Thymus (tissue), 11 donors: Measurements from ENCODE around the gene ZMAT5. TPM values are rescaled to one million over a fixed set of nuclear protein-coding genes. Genes with fewer than 3 reads are reported as not detected.
"Not testable (repeated sequence)": the region's sequence is repeated elsewhere in the genome, so short reads cannot be mapped to it uniquely, and the experiment has no call there.

Experiments
- DNase-seq, 9 donors: peaks; one replicate each; pipeline ENCODE4 v3.0.0-alpha.2; 2013; ENCODE audit warnings: low spot score in 9 of 9, low read depth in 6 of 9, missing footprints in 1 of 9
- H3K27ac ChIP-seq, 2 donors: one replicate each; pipeline ENCODE4 v1.5.1; 2013; ENCODE audit warnings: control low read depth in 1 of 2, low read depth in 1 of 2, low read length in 1 of 2, mild to moderate bottlenecking in 1 of 2, moderate library complexity in 1 of 2
- H3K27me3 ChIP-seq, 2 donors: one replicate each; pipeline ENCODE4 v1.5.1; 2013; ENCODE audit warnings: low read length in 1 of 2; ENCODE audit not compliant: control insufficient read depth in 2 of 2, insufficient read depth in 1 of 2
- H3K36me3 ChIP-seq, 2 donors: one replicate each; pipeline ENCODE4 v1.5.1; 2013; ENCODE audit warnings: low read length in 1 of 2, mild to moderate bottlenecking in 1 of 2, moderate library complexity in 1 of 2; ENCODE audit not compliant: control insufficient read depth in 2 of 2, insufficient read depth in 2 of 2
- H3K4me1 ChIP-seq, 2 donors: one replicate each; pipeline ENCODE4 v1.5.1; 2013; ENCODE audit warnings: low read length in 2 of 2; ENCODE audit not compliant: control insufficient read depth in 2 of 2, insufficient read depth in 2 of 2
- H3K4me3 ChIP-seq, 2 donors: one replicate each; pipeline ENCODE4 v1.5.1; 2013; ENCODE audit warnings: low read length in 2 of 2, control low read depth in 1 of 2, mild to moderate bottlenecking in 1 of 2
- H3K9me3 ChIP-seq, 2 donors: one replicate each; pipeline ENCODE4 v1.5.1; 2013; ENCODE audit warnings: low read length in 1 of 2, mild to moderate bottlenecking in 1 of 2; ENCODE audit not compliant: control insufficient read depth in 2 of 2, insufficient read depth in 1 of 2
- WGBS: extraction: QIAGEN DNeasy Blood & Tissue Kit; methylation state at CpG from one replicate; pipeline ENCODE4 v1.1.7; 2013; 5-methylcytosine and 5-hydroxymethylcytosine counted together
- polyA plus RNA-seq: library from polyadenylated mRNA; stranded (reverse); fragments of 200-250 nt; gene quantifications from one replicate; pipeline ENCODE4 v1.2.3, GENCODE V29; 2013
- total RNA-seq: library from RNA; stranded (reverse); fragments of 120-200 nt; gene quantifications from one replicate; pipeline ENCODE4 v1.2.4, GENCODE V29; 2013
- donor health status: healthy.

ZMAT5 gene
- total and polyA plus RNA-seq, 2 donors, result 21.8 to 31.1 TPM

DNA sequence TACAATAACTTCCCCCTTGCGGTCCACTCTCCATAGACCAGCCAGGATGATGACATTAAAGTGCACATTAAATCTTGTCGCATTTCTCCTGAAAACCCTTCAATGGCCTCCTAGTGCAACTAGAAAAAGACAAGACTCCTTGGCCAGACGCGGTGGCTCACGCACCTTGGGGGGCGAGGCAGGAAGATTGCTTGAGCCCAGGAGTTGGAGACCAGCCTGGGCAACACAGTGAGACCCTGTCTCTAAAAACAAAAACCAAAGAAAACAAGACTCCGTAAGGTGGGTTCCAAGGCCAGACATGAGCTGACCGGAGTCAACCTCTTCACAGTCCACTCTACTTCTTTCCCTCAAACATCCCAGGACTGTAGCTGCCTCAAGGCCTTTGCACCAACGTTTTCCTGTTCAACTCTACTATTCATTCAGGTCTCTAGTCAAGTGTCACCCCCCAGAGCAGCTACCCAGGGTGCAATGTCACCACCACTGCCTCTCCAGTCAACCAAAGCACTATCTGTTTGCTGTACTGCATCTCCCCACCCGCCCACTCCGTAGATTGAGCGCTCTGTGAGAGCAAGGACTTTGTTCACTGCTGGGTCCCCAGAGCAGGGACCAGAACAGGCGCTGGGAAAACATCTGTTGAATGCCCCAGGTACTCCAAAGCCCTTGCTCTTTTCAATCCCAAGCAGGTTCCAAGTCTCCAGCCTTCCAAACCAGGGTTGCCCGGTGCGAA, 739 bp downstream of the ZMAT5 start:
- 60% methylated on average over 15 of the region's 15 CpGs for WGBS
- Histone ChIP-seq H3K27ac (peak overlapping the region; percentile 77 to 86), H3K9me3 (no peaks in the 10 kb centered on the region), H3K4me3 (peak overlapping the region; percentile 87 to 94), H3K4me1 (peaks cover 11 to 16% of the 10 kb centered on the region in 2 donors), H3K36me3 (peaks cover 16 to 20% of the 10 kb centered on the region in 2 donors), H3K27me3 (no peaks in the 10 kb centered on the region)
- peak in 3 of 9 donors; percentile 8 to 54 (median 28) for DNase-seq

DNA sequence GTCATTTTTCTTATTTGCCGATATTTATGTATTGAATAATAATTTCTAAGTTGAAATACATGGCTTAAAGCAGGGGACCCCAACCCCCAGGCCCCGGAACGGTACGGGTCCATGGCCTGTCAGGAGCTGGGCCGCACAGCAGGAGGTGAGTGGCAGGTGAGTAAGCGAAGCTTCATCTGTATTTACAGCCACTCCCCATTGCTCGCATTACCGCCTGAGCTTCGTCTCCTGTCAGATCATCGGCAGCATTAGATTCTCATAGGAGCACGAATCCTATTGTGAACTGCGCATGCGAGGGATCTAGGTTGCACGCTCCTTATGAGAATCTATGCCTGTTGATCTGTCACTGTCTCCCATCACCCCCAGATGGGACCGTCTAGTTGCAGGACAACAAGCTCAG, 4.5 kb downstream of the ZMAT5 start:
- H3K27me3 ChIP-seq, result no peaks in the 10 kb centered on the region
- H3K9me3 ChIP-seq, result no peaks in the 10 kb centered on the region
- WGBS, result 97% methylated on average over 15 of the region's 15 CpGs
- no peak overlapping the region for H3K27ac ChIP-seq
- H3K4me1 ChIP-seq, result peaks cover 3 to 9% of the 10 kb centered on the region in 2 donors
- DNase-seq, result no peak
- no peak overlapping the region for H3K4me3 ChIP-seq
- H3K36me3 ChIP-seq, result no peaks in the 10 kb centered on the region

GRCh38 chr22:29758959-29759358, 7.8 kb downstream of the ZMAT5 start:
- no peak overlapping the region for H3K4me3 ChIP-seq
- no peaks in the 10 kb centered on the region for H3K4me1 ChIP-seq
- H3K27me3 ChIP-seq, result no peaks in the 10 kb centered on the region
- H3K27ac ChIP-seq, result no peak overlapping the region
- WGBS, result 97% methylated on average over 5 of the region's 5 CpGs
- H3K9me3 ChIP-seq, result no peaks in the 10 kb centered on the region
- no peak for DNase-seq
- peaks cover 0 to 4% of the 10 kb centered on the region in 2 donors for H3K36me3 ChIP-seq

DNA sequence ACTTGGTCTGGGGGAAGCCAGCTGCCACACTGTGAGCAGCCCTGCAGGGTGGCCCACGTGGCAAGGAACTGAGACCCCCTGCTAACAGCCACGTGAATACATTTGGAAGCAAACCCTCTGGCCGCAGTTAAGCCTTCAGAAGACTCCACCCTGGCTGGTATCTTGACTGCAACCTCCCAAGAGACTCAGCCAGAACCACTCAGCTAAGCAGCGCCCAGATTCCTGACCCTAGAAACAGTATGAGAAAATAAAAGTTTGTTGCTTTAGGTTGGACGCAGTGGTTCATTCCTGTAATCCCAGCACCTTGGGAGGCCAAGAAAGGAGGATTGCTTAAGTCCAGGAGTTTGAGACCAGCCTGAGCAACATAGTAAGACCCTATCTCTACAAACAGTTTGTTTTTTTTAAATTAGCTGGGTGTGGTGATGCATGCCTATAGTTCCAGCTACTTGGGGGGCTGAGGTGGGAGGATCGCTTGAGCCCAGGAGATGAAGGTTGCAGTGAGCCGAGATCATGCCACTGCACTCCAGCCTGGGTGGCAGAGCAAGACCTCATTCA, 8.7 kb downstream of the ZMAT5 start:
- no peaks in the 10 kb centered on the region for H3K27me3 ChIP-seq
- no peak overlapping the region for H3K4me3 ChIP-seq
- no peak overlapping the region for H3K27ac ChIP-seq
- peaks cover 0 to 7% of the 10 kb centered on the region in 2 donors for H3K36me3 ChIP-seq
- H3K9me3 ChIP-seq, result no peaks in the 10 kb centered on the region
- WGBS, result 96% methylated on average over 7 of the region's 7 CpGs
- DNase-seq, result no peak
- H3K4me1 ChIP-seq, result no peaks in the 10 kb centered on the region

GRCh38 chr22:29757096-29757495, 9.7 kb downstream of the ZMAT5 start:
- Histone ChIP-seq H3K4me3 (no peak overlapping the region), H3K27me3 (no peaks in the 10 kb centered on the region), H3K36me3 (peaks cover 0 to 7% of the 10 kb centered on the region in 2 donors), H3K27ac (no peak overlapping the region), H3K9me3 (no peaks in the 10 kb centered on the region), H3K4me1 (no peaks in the 10 kb centered on the region)
- no peak for DNase-seq
- 97% methylated on average over 3 of the region's 3 CpGs for WGBS

DNA sequence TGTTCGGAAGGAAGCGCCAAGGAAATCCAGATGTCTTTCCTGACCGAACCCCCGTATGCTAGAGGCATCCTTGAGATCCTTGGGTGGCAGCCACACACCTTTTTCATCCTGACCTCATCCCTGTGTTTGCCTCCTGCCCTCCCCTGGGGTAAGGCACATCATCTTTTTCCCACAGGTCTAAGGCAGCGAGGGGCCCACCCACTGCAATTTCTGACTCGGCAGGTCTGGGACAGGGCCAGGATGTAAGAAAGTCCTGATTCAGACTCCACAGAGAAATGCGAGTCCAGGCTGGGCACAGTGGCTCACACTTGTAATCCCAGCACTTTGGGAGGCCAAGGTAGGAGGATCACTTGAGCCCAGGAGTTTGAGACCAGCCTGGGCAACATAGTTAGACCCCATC, 10.5 kb downstream of the ZMAT5 start:
- DNase-seq, result no peak
- H3K27ac ChIP-seq, result no peak overlapping the region
- H3K9me3 ChIP-seq, result no peaks in the 10 kb centered on the region
- peaks cover 0 to 7% of the 10 kb centered on the region in 2 donors for H3K36me3 ChIP-seq
- no peak overlapping the region for H3K4me3 ChIP-seq
- 97% methylated on average over 7 of the region's 7 CpGs for WGBS
- no peaks in the 10 kb centered on the region for H3K27me3 ChIP-seq
- H3K4me1 ChIP-seq, result peaks cover 0 to 2% of the 10 kb centered on the region in 2 donors

GRCh38 chr22:29755889-29756288, 10.9 kb downstream of the ZMAT5 start:
- WGBS, result 98% methylated on average over 9 of the region's 9 CpGs
- peaks cover 0 to 7% of the 10 kb centered on the region in 2 donors for H3K36me3 ChIP-seq
- H3K27me3 ChIP-seq, result no peaks in the 10 kb centered on the region
- no peak for DNase-seq
- H3K4me1 ChIP-seq, result peaks cover 0 to 7% of the 10 kb centered on the region in 2 donors
- H3K4me3 ChIP-seq, result no peak overlapping the region
- H3K9me3 ChIP-seq, result no peaks in the 10 kb centered on the region
- no peak overlapping the region for H3K27ac ChIP-seq

- H3K4me1 ChIP-seq, H3K27me3 ChIP-seq, DNase-seq, H3K27ac ChIP-seq, H3K9me3 ChIP-seq, H3K4me3 ChIP-seq, H3K36me3 ChIP-seq: not testable (repeated sequence)
- WGBS, result 98% methylated on average over 11 of the region's 11 CpGs
These were observed 12.0 kb downstream of the ZMAT5 start for GRCh38 chr22:29754658-29755395.
